ENCODE data around the gene KLF14.
A peak's percentile ranks its signal among the peaks of the same experiment; 100 is the strongest.
"Not testable (repeated sequence)": the region's sequence is repeated elsewhere in the genome, so short reads cannot be mapped to it uniquely, and the experiment has no call there.

The KLF14 gene

DNA sequence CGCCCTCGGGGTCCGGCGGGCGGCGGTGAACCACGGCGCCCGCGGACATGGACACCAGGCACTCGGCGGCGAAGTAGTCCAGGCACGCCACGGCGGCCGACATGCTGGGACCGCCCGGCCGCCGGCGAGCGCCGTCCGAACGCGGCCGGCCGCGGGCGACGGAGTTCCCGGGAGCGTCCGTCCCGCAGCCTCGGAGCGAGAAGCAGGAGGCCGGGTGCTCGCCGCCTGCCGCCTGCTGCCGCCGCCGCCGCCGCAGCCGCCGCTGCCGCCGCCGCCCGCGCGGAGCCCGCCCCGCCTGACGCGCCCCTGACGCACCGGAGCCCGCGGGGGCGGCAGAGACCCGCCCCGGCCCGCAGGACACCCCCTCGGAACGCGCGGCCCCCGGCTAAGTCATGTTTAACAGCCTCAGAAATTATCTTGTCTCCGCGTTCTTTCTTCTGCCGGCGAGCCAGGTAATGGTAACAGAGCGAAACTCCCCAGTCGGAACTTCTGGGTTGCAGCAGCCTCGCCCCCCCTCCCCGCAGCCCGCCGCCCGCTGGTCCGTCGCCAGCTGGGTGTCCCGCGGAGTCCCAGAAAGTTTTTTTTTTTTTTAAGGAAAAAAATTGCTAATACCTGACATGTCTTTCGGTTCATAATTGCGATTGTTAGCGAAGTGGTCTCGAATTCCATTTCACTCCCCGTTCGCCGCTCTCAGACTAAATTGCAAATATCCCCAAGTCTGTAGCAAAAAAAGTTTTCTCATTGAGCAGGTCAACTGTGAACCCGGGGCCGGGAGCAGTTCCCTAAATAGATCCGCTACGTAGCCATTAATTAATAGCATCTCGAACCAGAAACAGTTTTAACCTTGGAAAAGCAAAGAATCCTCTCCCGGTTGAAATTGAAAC lies at the start of gene KLF14:
TSS of gene KLF14 (minus strand) at position 277 of the 884 bp plus-strand sequence. CDS start at position 103, 174 bp downstream.
- H3K4me3 ChIP-seq (ENCODE audit: low read depth, low read length) = peak within 1 kb of the TSS; percentile 50
- TF ChIP-seq, protein P1, sequence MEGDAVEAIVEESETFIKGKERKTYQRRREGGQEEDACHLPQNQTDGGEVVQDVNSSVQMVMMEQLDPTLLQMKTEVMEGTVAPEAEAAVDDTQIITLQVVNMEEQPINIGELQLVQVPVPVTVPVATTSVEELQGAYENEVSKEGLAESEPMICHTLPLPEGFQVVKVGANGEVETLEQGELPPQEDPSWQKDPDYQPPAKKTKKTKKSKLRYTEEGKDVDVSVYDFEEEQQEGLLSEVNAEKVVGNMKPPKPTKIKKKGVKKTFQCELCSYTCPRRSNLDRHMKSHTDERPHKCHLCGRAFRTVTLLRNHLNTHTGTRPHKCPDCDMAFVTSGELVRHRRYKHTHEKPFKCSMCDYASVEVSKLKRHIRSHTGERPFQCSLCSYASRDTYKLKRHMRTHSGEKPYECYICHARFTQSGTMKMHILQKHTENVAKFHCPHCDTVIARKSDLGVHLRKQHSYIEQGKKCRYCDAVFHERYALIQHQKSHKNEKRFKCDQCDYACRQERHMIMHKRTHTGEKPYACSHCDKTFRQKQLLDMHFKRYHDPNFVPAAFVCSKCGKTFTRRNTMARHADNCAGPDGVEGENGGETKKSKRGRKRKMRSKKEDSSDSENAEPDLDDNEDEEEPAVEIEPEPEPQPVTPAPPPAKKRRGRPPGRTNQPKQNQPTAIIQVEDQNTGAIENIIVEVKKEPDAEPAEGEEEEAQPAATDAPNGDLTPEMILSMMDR (IDR thresholded peaks at IDR 0.05; ENCODE audit: borderline replicate concordance, insufficient read depth, low read depth, low read length) = no peak

GRCh38 chr7:130781346-130781745 lies 47.3 kb upstream of the KLF14 start:
- TF ChIP-seq, protein P1 (IDR thresholded peaks at IDR 0.05; ENCODE audit: borderline replicate concordance, insufficient read depth, low read depth, low read length) = no peak
- H3K4me3 ChIP-seq (ENCODE audit: low read depth, low read length) = no peak overlapping the region

GRCh38 chr7:130777426-130777825 lies 43.4 kb upstream of the KLF14 start:
- no peak overlapping the region for H3K4me3 ChIP-seq (ENCODE audit: low read depth, low read length)
- TF ChIP-seq, protein P1 (IDR thresholded peaks at IDR 0.05; ENCODE audit: borderline replicate concordance, insufficient read depth, low read depth, low read length) = no peak

DNA sequence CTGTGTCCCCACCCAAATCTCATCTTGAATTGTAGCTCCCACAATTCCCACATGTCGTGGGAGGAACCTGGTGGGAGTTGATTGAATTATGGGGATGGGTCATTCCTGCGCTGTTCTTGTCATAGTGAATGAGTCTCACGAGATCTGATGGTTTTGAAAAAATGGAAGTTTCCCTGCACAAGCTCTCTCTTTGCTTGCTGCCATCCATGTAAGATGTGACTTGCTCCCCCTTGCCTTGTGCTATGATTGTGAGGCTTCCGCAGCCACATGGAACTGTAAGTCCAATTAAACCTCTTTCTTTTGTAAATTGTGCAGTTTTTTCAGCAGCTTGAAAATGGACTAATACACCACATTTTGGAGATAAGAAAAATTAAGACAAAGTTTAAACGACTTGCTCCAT lies 38.4 kb upstream of the KLF14 start:
- H3K4me3 ChIP-seq (ENCODE audit: low read depth, low read length) = not testable (repeated sequence)

DNA sequence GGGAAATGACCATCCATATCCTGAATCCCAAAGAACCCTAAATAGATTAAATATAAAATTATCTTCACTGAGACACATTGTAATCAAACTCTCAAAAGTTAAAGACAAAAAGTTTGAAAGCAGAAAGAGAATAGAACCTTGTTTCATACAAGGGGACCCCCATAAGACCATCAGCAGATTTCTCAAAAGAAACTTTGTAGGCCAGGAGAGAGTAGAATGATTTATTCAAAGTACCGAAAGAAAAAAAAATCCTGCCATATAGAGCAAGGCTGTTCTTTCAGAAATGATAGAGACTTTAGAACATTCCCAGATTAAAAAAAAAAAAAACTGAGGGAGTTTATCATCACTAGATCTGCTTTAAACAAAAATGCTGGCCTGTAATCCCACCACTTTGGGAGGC lies 34.8 kb upstream of the KLF14 start:
- TF ChIP-seq, protein P1 (IDR thresholded peaks at IDR 0.05; ENCODE audit: borderline replicate concordance, insufficient read depth, low read depth, low read length) = no peak

DNA sequence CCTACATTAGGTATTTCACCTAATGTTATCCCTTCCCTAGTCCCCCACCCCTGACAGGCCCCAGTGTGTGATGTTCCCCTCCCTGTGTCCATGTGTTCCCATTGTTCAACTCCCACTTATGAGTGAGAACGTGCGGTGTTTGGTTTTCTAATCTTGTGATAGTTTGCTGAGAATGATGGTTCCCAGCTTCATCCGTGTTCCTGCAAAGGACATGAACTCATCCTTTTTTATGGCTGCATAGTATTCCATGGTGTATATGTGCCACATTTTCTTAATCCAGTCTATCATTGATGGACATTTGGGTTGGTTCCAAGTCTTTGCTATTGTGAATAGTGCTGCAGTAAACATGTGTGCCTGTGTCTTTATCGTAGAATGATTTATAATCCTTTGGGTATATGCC lies 30.6 kb upstream of the KLF14 start:
- H3K4me3 ChIP-seq (ENCODE audit: low read depth, low read length) = not testable (repeated sequence)

More for the DNA sequence above, 34.8 kb upstream of the KLF14 start:
- H3K4me3 ChIP-seq (ENCODE audit: low read depth, low read length) = no peak overlapping the region

DNA sequence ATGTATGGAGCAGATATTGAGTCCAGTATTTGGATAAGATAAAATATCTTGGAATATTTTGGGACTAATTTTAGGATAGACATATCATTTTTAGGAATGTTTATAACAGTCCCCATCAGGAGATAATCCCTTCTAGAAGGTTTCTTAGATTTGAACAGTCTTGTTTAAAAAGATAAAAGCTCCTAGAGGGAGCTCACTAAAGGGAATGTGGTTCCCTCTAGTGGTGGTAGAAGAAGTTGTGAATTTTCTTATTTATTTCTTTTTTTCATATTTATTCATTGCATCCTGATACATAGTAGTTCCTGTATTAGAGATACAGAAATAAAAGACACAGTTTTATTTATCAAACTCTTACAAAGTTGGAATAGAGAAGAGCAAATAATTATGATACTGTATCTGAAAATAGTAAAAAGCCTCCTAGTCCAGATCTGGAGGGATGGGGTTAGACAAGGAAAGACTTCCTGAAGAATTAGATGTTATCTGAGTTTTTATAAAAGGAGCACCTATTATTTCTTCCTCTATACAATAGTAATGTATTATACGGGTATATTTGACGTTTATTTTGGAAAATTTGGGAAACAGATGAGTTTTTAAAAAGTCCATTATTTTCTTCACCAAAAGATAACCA lies 24.5 kb upstream of the KLF14 start:
- no peak overlapping the region for H3K4me3 ChIP-seq (ENCODE audit: low read depth, low read length)
- TF ChIP-seq, protein P1 (IDR thresholded peaks at IDR 0.05; ENCODE audit: borderline replicate concordance, insufficient read depth, low read depth, low read length) = peak; percentile 27; the same call in 1 of the 2 replicates

GRCh38 chr7:130756316-130756715 lies 22.3 kb upstream of the KLF14 start:
- H3K4me3 ChIP-seq (ENCODE audit: low read depth, low read length) = no peak overlapping the region

More at GRCh38 chr7:130756316-130756715, 22.3 kb upstream of the KLF14 start:
- TF ChIP-seq, protein P1 (IDR thresholded peaks at IDR 0.05; ENCODE audit: borderline replicate concordance, insufficient read depth, low read depth, low read length) = no peak
